ENCODE results near the gene SLC25A27.
A peak's percentile ranks its signal among the peaks of the same experiment; 100 is the strongest.
"Not testable (repeated sequence)": the region's sequence is repeated elsewhere in the genome, so short reads cannot be mapped to it uniquely, and the experiment has no call there.

The SLC25A27 gene

GRCh38 chr6:46637145-46637544 is 15.6 kb upstream of the SLC25A27 start:
- no peak for TF ChIP-seq CTCF (IDR thresholded peaks at IDR 0.05; ENCODE audit: low read length, missing control alignments)
- peak; percentile 30 for DNase-seq (ENCODE audit: low read depth)
- no peak overlapping the region for H3K4me3 ChIP-seq (replicated peaks; ENCODE audit: low read depth, low read length)

- no peak for TF ChIP-seq CTCF (IDR thresholded peaks at IDR 0.05; ENCODE audit: low read length, missing control alignments)
- no peak overlapping the region for H3K4me3 ChIP-seq (replicated peaks; ENCODE audit: low read depth, low read length)
Measured at GRCh38 chr6:46637933-46638332, 14.8 kb upstream of the SLC25A27 start.

GRCh38 chr6:46638650-46639049 is 14.1 kb upstream of the SLC25A27 start:
- no peak for DNase-seq (ENCODE audit: low read depth)
- no peak for TF ChIP-seq CTCF (IDR thresholded peaks at IDR 0.05; ENCODE audit: low read length, missing control alignments)
- no peak overlapping the region for H3K4me3 ChIP-seq (replicated peaks; ENCODE audit: low read depth, low read length)

More at GRCh38 chr6:46637933-46638332, 14.8 kb upstream of the SLC25A27 start:
- no peak for DNase-seq (ENCODE audit: low read depth)

GRCh38 chr6:46642928-46643751 is 9.6 kb upstream of the SLC25A27 start:
- TF ChIP-seq CTCF (IDR thresholded peaks at IDR 0.05; ENCODE audit: low read length, missing control alignments), result no peak
- no peak for DNase-seq (ENCODE audit: low read depth)
- H3K4me3 ChIP-seq (replicated peaks; ENCODE audit: low read depth, low read length), result no peak overlapping the region

GRCh38 chr6:46645265-46645664 is 7.5 kb upstream of the SLC25A27 start:
- H3K4me3 ChIP-seq (replicated peaks; ENCODE audit: low read depth, low read length), result no peak overlapping the region
- DNase-seq (ENCODE audit: low read depth), result no peak
- no peak for TF ChIP-seq CTCF (IDR thresholded peaks at IDR 0.05; ENCODE audit: low read length, missing control alignments)

GRCh38 chr6:46648108-46648507 is 4.7 kb upstream of the SLC25A27 start:
- not testable (repeated sequence) for DNase-seq (ENCODE audit: low read depth); H3K4me3 ChIP-seq (replicated peaks; ENCODE audit: low read depth, low read length)

- TF ChIP-seq CTCF (IDR thresholded peaks at IDR 0.05; ENCODE audit: low read length, missing control alignments), result no peak
- no peak for DNase-seq (ENCODE audit: low read depth)
- H3K4me3 ChIP-seq (replicated peaks; ENCODE audit: low read depth, low read length), result no peak overlapping the region
Measured at GRCh38 chr6:46648869-46649492, 3.8 kb upstream of the SLC25A27 start.
